ENCODE data around the gene NCKAP1.

Gene NCKAP1

GRCh38 chr2:182949052-182949451 is 89.2 kb downstream of the NCKAP1 start:
- no peak for DNase-seq

- peak; percentile 3 for DNase-seq
These were observed 91.3 kb downstream of the NCKAP1 start for GRCh38 chr2:182946958-182947369.

DNA sequence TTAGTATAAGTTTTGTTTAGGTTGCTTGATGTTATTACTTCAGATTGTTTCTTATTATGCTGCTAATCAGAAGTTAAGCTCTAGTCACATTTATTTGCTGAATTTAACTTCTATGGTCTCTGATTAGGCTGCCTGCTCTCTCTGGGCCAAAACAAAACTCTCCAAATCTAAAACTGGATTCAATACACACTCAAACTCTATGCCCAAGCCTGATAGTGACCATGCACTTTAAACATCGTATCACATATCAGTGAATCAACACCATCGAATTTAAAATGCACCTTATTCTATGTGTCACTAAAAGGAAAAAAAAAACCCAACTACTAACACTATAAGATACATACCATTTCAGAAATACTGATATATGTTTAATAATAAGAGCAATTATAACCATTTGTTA is 94.9 kb downstream of the NCKAP1 start:
- DNase-seq, result no peak

GRCh38 chr2:182942756-182943155 is 95.5 kb downstream of the NCKAP1 start:
- DNase-seq, result no peak

GRCh38 chr2:182941919-182942318 is 96.3 kb downstream of the NCKAP1 start:
- no peak for DNase-seq

DNA sequence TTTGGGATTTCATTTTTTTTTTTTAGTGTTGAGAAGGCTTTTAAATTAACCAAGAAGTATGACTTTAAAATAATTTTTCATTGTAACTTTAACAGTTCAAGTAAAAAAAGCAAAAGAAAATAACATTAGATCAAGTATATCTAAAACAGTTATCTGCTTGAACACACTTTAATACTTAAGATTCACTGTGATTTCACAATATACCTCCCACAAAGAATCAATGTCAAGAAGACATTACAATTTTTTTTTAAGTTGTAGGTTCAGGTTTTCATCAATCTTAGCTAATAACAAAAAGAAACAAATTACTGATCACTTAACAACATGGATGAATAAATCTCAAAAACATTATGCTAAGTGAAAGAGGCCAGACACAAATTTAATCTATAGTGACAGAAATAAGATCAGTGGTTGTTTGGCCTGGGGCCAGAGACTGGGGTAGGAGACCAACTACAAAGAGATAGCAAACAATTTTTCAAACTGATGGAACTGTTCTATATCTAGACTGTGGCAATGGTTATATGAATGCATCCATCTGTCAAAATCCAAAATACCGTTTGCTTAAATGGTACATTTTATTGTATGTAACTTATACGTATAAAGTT is 97.0 kb downstream of the NCKAP1 start:
- DNase-seq, result no peak

DNA sequence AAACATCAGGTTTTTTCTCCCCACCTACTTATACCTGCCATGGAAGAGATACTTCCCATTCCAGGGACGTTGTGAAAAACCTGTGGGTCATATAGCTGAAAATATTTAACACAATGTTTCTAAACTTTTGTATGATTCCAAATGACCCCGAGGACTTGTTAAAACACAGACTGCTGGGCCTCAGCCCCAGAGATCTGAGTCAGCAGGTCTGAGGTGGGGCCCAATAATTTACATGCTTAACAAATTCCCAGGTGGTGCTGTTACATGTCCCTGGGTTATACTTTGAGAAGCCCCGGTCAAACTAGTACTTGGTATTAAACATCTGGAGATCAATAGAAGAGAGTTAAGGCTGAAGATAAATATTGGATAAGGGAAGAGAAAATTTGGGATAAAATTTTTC is 100.4 kb downstream of the NCKAP1 start:
- DNase-seq, result no peak

DNA sequence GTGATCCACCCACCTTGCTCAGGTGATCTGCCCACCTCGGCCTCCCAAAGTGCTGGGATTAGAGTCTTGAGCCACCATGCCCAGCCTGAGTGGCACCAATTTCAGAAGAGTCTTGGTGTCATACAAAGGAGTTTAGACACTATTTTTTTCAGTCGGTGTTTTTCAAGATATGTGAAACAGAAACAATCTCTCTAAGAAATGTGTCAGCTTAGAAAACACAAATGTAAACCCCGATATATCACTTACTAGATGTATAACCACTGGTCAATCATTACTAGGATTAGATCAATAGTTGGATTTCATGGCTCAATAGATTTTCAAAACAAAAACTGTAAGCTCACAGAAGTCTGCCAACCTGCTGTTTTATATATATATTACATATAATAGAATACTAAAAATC is 104.6 kb downstream of the NCKAP1 start:
- DNase-seq, result no peak

- DNase-seq, result no peak
These were observed 108.3 kb downstream of the NCKAP1 start for GRCh38 chr2:182929972-182930371.

- DNase-seq, result no peak
These were observed 114.0 kb downstream of the NCKAP1 start for GRCh38 chr2:182924306-182924705.

GRCh38 chr2:182921234-182921633 is 117.0 kb downstream of the NCKAP1 start:
- no peak for DNase-seq

DNA sequence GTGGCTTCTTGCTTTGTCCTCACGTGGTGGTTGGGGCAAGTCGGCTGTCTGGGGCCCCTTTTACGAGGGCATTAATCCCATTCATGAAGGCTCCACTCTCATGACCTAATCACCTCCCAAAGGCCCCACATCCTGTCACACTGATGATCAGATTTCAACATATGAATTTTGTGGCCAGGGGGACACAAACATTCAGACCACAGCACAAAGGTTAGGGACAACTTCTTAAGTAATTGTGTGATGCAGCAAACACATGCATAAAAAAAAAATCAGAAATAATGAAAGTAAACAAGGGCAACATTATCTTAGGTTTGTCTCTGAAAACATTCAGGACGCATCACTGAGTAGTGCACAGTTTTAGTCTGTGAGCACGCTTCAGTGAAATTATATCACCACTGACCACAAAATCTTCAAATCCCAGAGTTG is 117.6 kb downstream of the NCKAP1 start:
- no peak for DNase-seq

DNA sequence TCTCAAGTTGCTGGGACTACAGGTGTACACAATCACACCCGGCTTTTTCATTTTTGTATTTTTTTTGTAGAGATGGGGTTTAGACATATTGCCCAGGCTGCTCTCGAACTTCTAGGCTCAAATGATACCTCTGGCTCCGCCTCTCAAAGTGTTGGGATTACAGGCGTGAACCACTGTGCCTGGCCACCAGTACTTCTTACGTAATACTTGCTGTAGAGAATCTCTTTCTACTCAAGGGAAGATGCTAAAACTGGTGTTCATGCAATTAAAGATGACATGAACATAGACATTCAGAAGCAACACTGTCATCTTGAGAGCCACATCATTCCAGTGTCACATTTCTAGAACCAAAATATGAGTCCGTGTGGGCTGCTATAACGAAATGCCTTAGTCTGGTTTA is 118.2 kb downstream of the NCKAP1 start:
- DNase-seq, result no peak

GRCh38 chr2:182918961-182919652 is 119.2 kb downstream of the NCKAP1 start:
- no peak for DNase-seq

DNA sequence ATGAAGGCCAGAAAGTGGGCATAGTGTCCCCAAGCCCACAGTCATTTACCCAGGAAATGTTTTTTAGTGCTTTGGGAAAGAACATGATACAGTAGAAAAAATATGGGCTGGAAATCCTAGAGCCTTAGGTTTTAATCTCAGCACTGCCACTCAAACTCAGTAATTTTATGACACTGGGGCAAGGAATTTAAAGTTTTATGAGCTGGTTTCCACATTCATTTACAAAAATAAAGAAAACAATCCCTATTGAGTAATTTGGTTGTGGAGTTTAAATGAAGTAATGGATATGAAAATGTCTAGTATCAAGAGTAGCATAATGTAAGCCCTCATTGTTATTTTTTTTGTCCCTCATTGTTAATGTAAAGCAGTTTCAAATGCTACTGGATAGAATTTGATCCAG is 120.3 kb downstream of the NCKAP1 start:
- no peak for DNase-seq

DNA sequence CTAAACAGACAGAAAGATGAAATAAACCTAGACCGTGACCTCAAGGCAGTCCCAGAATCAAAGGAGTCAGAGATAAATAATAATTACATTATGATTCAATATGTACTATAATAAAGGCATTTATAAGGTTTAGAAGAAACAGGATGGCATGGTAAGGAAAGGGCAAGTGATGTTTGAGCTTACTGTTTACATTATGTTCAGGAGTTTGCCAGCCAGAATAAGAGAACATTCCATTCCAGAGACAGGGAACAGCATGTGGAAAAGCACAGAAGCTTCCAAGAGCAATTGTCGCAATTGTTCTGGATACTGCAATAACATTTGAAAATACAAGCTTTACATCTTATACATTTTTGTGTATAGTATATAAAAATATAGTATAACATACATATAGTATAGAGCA is 121.8 kb downstream of the NCKAP1 start:
- no peak for DNase-seq

GRCh38 chr2:182915369-182916326 is 122.6 kb downstream of the NCKAP1 start:
- no peak for DNase-seq

DNA sequence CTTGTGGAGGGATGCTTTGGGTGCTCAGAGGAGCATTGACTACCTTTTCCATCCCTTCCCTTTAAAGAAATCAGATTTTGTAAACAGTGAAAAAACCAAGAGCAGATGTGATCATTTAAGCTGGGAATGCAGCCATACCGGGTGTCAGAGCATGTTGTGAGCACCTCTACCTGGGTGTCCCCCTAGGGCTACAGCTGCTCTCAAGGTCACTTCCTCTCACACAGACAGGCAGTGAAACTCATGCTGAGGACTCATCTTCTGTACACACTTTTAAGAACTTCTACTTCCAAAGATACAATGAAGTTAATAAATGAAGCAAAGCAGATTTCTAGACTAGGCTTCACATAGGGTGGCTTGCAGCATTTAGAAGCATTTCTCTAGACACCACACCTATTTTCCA is 123.4 kb downstream of the NCKAP1 start:
- no peak for DNase-seq

GRCh38 chr2:182913064-182913463 is 125.2 kb downstream of the NCKAP1 start:
- no peak for DNase-seq

- DNase-seq, result no peak
These were observed 125.7 kb downstream of the NCKAP1 start for GRCh38 chr2:182912518-182912915.

- no peak for DNase-seq
These were observed 126.3 kb downstream of the NCKAP1 start for GRCh38 chr2:182911813-182912517.

DNA sequence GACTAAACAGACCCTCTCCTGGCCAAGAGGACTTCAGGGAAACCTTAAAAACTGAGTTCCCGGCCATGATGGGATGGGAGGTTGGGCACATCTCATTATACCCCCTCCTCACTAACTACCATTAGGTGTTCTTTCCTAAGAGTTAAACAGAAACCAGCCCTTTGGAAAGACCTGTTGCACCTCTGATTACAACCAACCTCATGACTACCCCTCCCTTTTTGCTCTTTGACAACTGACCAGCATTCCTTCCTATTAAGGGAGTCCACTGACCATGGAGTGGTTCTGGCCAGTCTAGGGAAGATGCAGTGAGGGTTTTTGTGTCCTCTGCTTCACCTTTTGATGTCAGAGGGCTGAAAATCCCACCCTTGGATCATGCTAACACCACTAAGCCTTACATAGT is 127.3 kb downstream of the NCKAP1 start:
- no peak for DNase-seq
